B cell (primary cell): ENCODE measurements around the gene CHD5. TPM values are rescaled to one million over a fixed set of nuclear protein-coding genes. Genes with fewer than 3 reads are reported as not detected.

Experiments used
- ATAC-seq: fragments of 200-7000 bp; cut with Tn5 transposase; one replicate; pipeline ENCODE4 v1.10.0; 2021; ENCODE audit warnings: low read depth, mild to moderate bottlenecking, moderate number of reproducible peaks, moderate library complexity
- CTCF ChIA-PET: fragments of 350-600 bp; sonication (Branson Sonifier 250); formaldehyde crosslinking; loops from one replicate; lab custom pipeline; 2021; ENCODE audit warnings: antibody characterized with exemption, inconsistent platforms; lab: Charles Lee
- POLR2A ChIA-PET: fragments of 350-600 bp; sonication (Branson Sonifier 250); formaldehyde crosslinking; loops from one replicate; lab custom pipeline; 2021; ENCODE audit warnings: antibody characterized with exemption; lab: Charles Lee
- DNase-seq: peaks from one replicate; pipeline ENCODE4 v3.0.0; 2013
- H2AFZ ChIP-seq: 2 replicates; pipeline ENCODE4 v1.6.1; 2012; ENCODE audit warnings: mild to moderate bottlenecking, low read depth, low read length; ENCODE audit not compliant: insufficient read depth, poor library complexity, severe bottlenecking
- H3K27ac ChIP-seq, 2 donors: 1 replicate in 1 of 2; 2 replicates in 1 of 2; pipeline ENCODE4 v1.5.1; 2012 to 2013; ENCODE audit warnings: low read length in 2 of 2, mild to moderate bottlenecking in 2 of 2, moderate library complexity in 1 of 2
- H3K27me3 ChIP-seq, 4 experiments: fragments of 200-600 bp in 1 of 4; sonication (generic) in 1 of 4; replicated peaks in 1 of 4; 1 replicate in 2 of 4; 2 replicates in 2 of 4; pipeline versions ENCODE4 v1.6.1 to v1.7.0; 2013 to 2016; ENCODE audit warnings: low read length in 3 of 4, mild to moderate bottlenecking in 2 of 4, mixed read lengths in 1 of 4, moderate library complexity in 1 of 4; ENCODE audit not compliant: insufficient read depth in 4 of 4, control insufficient read depth in 3 of 4; ENCODE audit errors: control extremely low read depth in 1 of 4
- H3K36me3 ChIP-seq, 2 experiments: replicated peaks in 1 of 2; 1 replicate in 1 of 2; 2 replicates in 1 of 2; pipeline versions ENCODE4 v1.6.1 to v1.7.1; 2013; ENCODE audit warnings: low read length in 1 of 2; ENCODE audit not compliant: insufficient read depth in 2 of 2, control insufficient read depth in 1 of 2; ENCODE audit errors: control extremely low read depth in 1 of 2, extremely low read depth in 1 of 2
- H3K4me1 ChIP-seq, 2 donors: fragments of 200-600 bp in 1 of 2; sonication (generic) in 1 of 2; 1 replicate in 1 of 2; 2 replicates in 1 of 2; pipeline versions ENCODE4 v1.5.1 to v1.6.1; 2013 to 2017; ENCODE audit warnings: low read length in 2 of 2; ENCODE audit not compliant: control insufficient read depth in 2 of 2, insufficient read depth in 2 of 2
- H3K4me2 ChIP-seq: replicated peaks from 2 replicates; pipeline ENCODE3; 2012; ENCODE audit warnings: mild to moderate bottlenecking, low read depth, low read length; ENCODE audit not compliant: poor library complexity, severe bottlenecking
- H3K4me3 ChIP-seq, 5 experiments: fragments of 200-600 bp in 1 of 5; sonication (generic) in 1 of 5; 1 replicate in 3 of 5; 2 replicates in 2 of 5; pipeline versions ENCODE4 v1.5.1 to v1.7.0; 2011 to 2016; ENCODE audit warnings: low read length in 4 of 5, mild to moderate bottlenecking in 4 of 5, low read depth in 2 of 5, control low read depth in 1 of 5, moderate library complexity in 1 of 5; ENCODE audit not compliant: insufficient read depth in 1 of 5; ENCODE audit errors: control extremely low read depth in 1 of 5, extremely low read depth in 1 of 5
- H3K79me2 ChIP-seq: fragments of 200-600 bp; sonication (generic); one replicate; pipeline ENCODE4 v1.6.0; 2016; ENCODE audit warnings: low read length; ENCODE audit not compliant: control insufficient read depth, insufficient read depth
- H3K9ac ChIP-seq: fragments of 200-600 bp; sonication (generic); 2 replicates; pipeline ENCODE4 v1.6.1; 2017; ENCODE audit warnings: mild to moderate bottlenecking, low read length, moderate library complexity
- H3K9me3 ChIP-seq, 3 donors: one replicate each; pipeline versions ENCODE4 v1.6.1 to v1.7.1; 2013; ENCODE audit warnings: low read length in 2 of 3; ENCODE audit not compliant: control insufficient read depth in 2 of 3, insufficient read depth in 1 of 3; ENCODE audit errors: control extremely low read depth in 1 of 3
- H4K20me1 ChIP-seq: 2 replicates; pipeline ENCODE4 v1.6.0; 2012; ENCODE audit warnings: mild to moderate bottlenecking, low read length; ENCODE audit not compliant: insufficient read depth, control insufficient read depth, poor library complexity, severe bottlenecking
- H3K27ac Mint-ChIP-seq: one replicate; pipeline ENCODE4 v1.8.0; 2021; ENCODE audit warnings: mixed read lengths
- H3K27me3 Mint-ChIP-seq: one replicate; pipeline ENCODE4 v1.8.0; 2021; ENCODE audit warnings: mixed read lengths
- H3K4me1 Mint-ChIP-seq: one replicate; pipeline ENCODE4 v1.8.0; 2021; ENCODE audit warnings: mixed read lengths
- H3K4me3 Mint-ChIP-seq: one replicate; pipeline ENCODE4 v1.8.0; 2021; ENCODE audit warnings: mixed read lengths
- H3K9me3 Mint-ChIP-seq: one replicate; pipeline ENCODE4 v1.8.0; 2022; ENCODE audit warnings: mixed read lengths; ENCODE audit not compliant: insufficient read depth
- EZH2 ChIP-seq: IDR thresholded peaks from 2 replicates; pipeline ENCODE4 v1.6.1; 2012; ENCODE audit warnings: borderline replicate concordance, low read depth, mild to moderate bottlenecking, moderate library complexity, low read length; ENCODE audit not compliant: insufficient read depth, poor library complexity, severe bottlenecking
- WGBS: methylation state at CpG from one replicate; pipeline ENCODE4 v1.1.5; 2013; ENCODE audit warnings: missing lambda C conversion rate; ENCODE audit not compliant: insufficient coverage; 5-methylcytosine and 5-hydroxymethylcytosine counted together
- intact Hi-C: fragments of 100-400 bp; cut with micrococcal nuclease; formaldehyde crosslinking; loops from one replicate; pipeline ENCODE4 v1.10.0; 2022
- polyA plus RNA-seq: library from polyadenylated mRNA; depleted of rRNA; stranded (reverse); fragments of >200 nt; gene quantifications from 2 replicates; pipeline ENCODE4 v1.2.3, GENCODE V29; 2012
- total RNA-seq, 2 donors: library from RNA; stranded (reverse); fragments of 120-200 nt in 1 of 2; gene quantifications; 1 replicate in 1 of 2; 2 replicates in 1 of 2; pipeline versions ENCODE4 v1.2.3 to v1.2.4, GENCODE V29; 2013 to 2022
- TF ChIP-seq, protein P1 (sequence below): fragments of 200-600 bp; IDR thresholded peaks from one replicate; pipeline ENCODE4 v1.8.0; 2022; ENCODE audit warnings: antibody characterized with exemption, mild to moderate bottlenecking

The CHD5 gene
- total and polyA plus RNA-seq, 2 donors (not counting 1 experiment from before 2014, with no cell fraction given), result 0.18 to 0.20 TPM

DNA sequence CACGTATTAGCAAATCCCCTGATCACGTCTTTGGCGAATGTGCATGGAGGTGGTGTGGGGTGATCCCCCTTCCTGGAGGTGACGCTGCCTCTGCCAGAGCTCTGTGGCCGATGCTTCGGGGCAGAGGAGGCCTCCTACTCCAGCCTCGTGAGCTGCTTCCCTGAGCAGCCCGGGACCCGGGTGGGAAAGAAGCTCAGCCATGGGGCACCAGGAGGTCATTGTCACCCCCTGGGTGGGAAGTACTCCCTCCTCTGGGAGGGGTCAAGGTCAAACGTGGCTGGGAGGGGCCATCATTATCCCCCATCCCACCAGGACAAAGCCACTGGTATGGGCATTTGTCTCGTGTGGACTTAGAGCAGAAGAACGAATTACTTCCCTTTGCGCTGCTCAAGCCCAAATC lies 93.8 kb downstream of the CHD5 start:
- no peaks in the 10 kb centered on the region for H3K9me3 ChIP-seq
- no peak for TF ChIP-seq EZH2
- TF ChIP-seq, protein P1, sequence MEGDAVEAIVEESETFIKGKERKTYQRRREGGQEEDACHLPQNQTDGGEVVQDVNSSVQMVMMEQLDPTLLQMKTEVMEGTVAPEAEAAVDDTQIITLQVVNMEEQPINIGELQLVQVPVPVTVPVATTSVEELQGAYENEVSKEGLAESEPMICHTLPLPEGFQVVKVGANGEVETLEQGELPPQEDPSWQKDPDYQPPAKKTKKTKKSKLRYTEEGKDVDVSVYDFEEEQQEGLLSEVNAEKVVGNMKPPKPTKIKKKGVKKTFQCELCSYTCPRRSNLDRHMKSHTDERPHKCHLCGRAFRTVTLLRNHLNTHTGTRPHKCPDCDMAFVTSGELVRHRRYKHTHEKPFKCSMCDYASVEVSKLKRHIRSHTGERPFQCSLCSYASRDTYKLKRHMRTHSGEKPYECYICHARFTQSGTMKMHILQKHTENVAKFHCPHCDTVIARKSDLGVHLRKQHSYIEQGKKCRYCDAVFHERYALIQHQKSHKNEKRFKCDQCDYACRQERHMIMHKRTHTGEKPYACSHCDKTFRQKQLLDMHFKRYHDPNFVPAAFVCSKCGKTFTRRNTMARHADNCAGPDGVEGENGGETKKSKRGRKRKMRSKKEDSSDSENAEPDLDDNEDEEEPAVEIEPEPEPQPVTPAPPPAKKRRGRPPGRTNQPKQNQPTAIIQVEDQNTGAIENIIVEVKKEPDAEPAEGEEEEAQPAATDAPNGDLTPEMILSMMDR, result no peak
- Mint-ChIP-seq H3K4me3 (no peak overlapping the region), H3K27me3 (no peaks in the 10 kb centered on the region), H3K27ac (no peak overlapping the region), H3K4me1 (no peaks in the 10 kb centered on the region), H3K9me3 (no peaks in the 10 kb centered on the region)
- H4K20me1 ChIP-seq, result peaks cover 13% of the 10 kb centered on the region
- no peaks in the 10 kb centered on the region for H3K27me3 ChIP-seq
- no peak for DNase-seq
- no peak overlapping the region for H3K27ac ChIP-seq
- H3K4me1 ChIP-seq, result no peaks in the 10 kb centered on the region
- H3K79me2 ChIP-seq, result no peaks in the 10 kb centered on the region
- WGBS, result 96% methylated on average over 13 of the region's 13 CpGs
- H3K36me3 ChIP-seq, result peaks cover 0 to 40% of the 10 kb centered on the region in 2 experiments
- intact Hi-C loops, result no loop called here
- no peak overlapping the region for H3K4me3 ChIP-seq
- CTCF ChIA-PET, result no interaction called here
- H2AFZ ChIP-seq, result no peak overlapping the region
- POLR2A ChIA-PET, result no interaction called here
- H3K4me2 ChIP-seq, result no peak overlapping the region
- no peak overlapping the region for H3K9ac ChIP-seq
- no peak for ATAC-seq

DNA sequence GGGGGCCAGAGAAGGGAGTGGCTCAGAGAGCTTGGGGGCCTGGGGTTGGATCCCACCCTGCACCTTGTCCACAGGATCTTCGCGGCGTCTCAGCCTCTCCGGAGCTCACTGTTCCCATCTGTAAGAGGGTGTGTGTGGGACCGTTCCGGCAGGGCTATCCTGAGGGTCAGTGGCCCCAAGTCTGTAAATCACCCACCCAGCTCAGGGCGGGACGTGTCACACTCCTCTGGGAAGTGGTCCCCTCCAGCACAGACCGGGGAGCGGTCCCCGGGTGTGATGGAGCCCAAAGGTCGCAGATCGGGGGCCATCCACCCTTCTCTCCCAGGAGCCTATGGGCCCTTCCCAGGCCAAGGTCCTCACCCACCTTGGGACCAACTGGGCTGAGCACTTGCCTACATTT lies 94.5 kb downstream of the CHD5 start:
- Histone ChIP-seq H3K9ac (no peak overlapping the region), H3K27ac (no peak overlapping the region), H2AFZ (no peak overlapping the region), H3K4me1 (no peaks in the 10 kb centered on the region), H3K79me2 (no peaks in the 10 kb centered on the region), H3K9me3 (no peaks in the 10 kb centered on the region), H3K27me3 (no peaks in the 10 kb centered on the region), H3K4me2 (no peak overlapping the region), H4K20me1 (peaks cover 13% of the 10 kb centered on the region), H3K36me3 (peaks cover 0 to 37% of the 10 kb centered on the region in 2 experiments), H3K4me3 (no peak overlapping the region)
- H3K4me1 Mint-ChIP-seq, result no peaks in the 10 kb centered on the region
- 98% methylated on average over 9 of the region's 13 CpGs for WGBS
- ATAC-seq, result no peak
- ChIA-PET POLR2A (no interaction called here), CTCF (no interaction called here)
- no peak overlapping the region for H3K27ac Mint-ChIP-seq
- no peak overlapping the region for H3K4me3 Mint-ChIP-seq
- H3K27me3 Mint-ChIP-seq, result no peaks in the 10 kb centered on the region
- no peak for DNase-seq
- intact Hi-C loops, result no loop called here
- no peak for TF ChIP-seq EZH2
- TF ChIP-seq, protein P1, result no peak
- no peaks in the 10 kb centered on the region for H3K9me3 Mint-ChIP-seq
